Keratinocyte (primary cell): ENCODE measurements around the gene PRR36. TPM values are rescaled to one million over a fixed set of nuclear protein-coding genes. Genes with fewer than 3 reads are reported as not detected.
"Not testable (repeated sequence)": the region's sequence is repeated elsewhere in the genome, so short reads cannot be mapped to it uniquely, and the experiment has no call there.

Experiments used
- DNase-seq: peaks from one replicate; pipeline ENCODE4 v3.0.0-alpha.2; 2011; ENCODE audit warnings: low read depth, missing footprints, low spot score
- FAIRE-seq: peaks from 2 replicates; lab custom pipeline; 2011; peaks lifted over from hg19 to GRCh38; lab: Jason Lieb, UNC
- H2AFZ ChIP-seq: 2 replicates; pipeline ENCODE4 v1.6.0; 2012; ENCODE audit warnings: low read length, control low read depth, inconsistent platforms; ENCODE audit not compliant: control insufficient read depth
- H3K27ac ChIP-seq: 2 replicates; pipeline ENCODE4 v1.5.1; 2011; ENCODE audit warnings: low read length; ENCODE audit not compliant: control insufficient read depth, insufficient read depth
- H3K27me3 ChIP-seq: 3 replicates; pipeline ENCODE4 v1.6.0; 2011; ENCODE audit warnings: low read length; ENCODE audit not compliant: control insufficient read depth, insufficient read depth; ENCODE audit errors: extremely low read depth
- H3K36me3 ChIP-seq, 2 experiments: 2 replicates in 1 of 2; 3 replicates in 1 of 2; pipeline ENCODE4 v1.5.1; 2011; ENCODE audit warnings: low read length in 2 of 2, mild to moderate bottlenecking in 1 of 2; ENCODE audit not compliant: control insufficient read depth in 2 of 2, insufficient read depth in 2 of 2; ENCODE audit errors: extremely low read depth in 1 of 2
- H3K4me1 ChIP-seq: 3 replicates; pipeline ENCODE4 v1.5.1; 2011; ENCODE audit warnings: low read length; ENCODE audit not compliant: control insufficient read depth, insufficient read depth; ENCODE audit errors: extremely low read depth
- H3K4me2 ChIP-seq: 3 replicates; pipeline ENCODE4 v1.6.0; 2011; ENCODE audit warnings: low read depth, low read length; ENCODE audit not compliant: control insufficient read depth, insufficient read depth; ENCODE audit errors: extremely low read depth
- H3K4me3 ChIP-seq, 3 experiments: fragments of 200-600 bp in 1 of 3; sonication (generic) in 1 of 3; 2 replicates in 2 of 3; 3 replicates in 1 of 3; pipeline ENCODE4 v1.5.1; 2011 to 2016; ENCODE audit warnings: low read length in 3 of 3, mild to moderate bottlenecking in 3 of 3, control low read depth in 2 of 3, inconsistent platforms in 1 of 3, low read depth in 1 of 3, mixed read lengths in 1 of 3, mixed run types in 1 of 3, moderate library complexity in 1 of 3; ENCODE audit not compliant: control insufficient read depth in 2 of 3, insufficient read depth in 2 of 3; ENCODE audit errors: extremely low read depth in 1 of 3
- H3K79me2 ChIP-seq: 2 replicates; pipeline ENCODE4 v1.6.0; 2012; ENCODE audit warnings: low read length; ENCODE audit not compliant: control insufficient read depth, insufficient read depth
- H3K9ac ChIP-seq: 3 replicates; pipeline ENCODE4 v1.6.0; 2011; ENCODE audit warnings: low read length; ENCODE audit not compliant: control insufficient read depth, insufficient read depth; ENCODE audit errors: extremely low read depth
- H3K9me1 ChIP-seq: 3 replicates; pipeline ENCODE4 v1.6.0; 2011; ENCODE audit warnings: low read length; ENCODE audit not compliant: control insufficient read depth, insufficient read depth; ENCODE audit errors: extremely low read depth
- H3K9me3 ChIP-seq: 2 replicates; pipeline ENCODE4 v1.5.1; 2012; ENCODE audit warnings: low read depth, low read length; ENCODE audit not compliant: control insufficient read depth
- H4K20me1 ChIP-seq: 3 replicates; pipeline ENCODE4 v1.6.0; 2011; ENCODE audit warnings: low read length; ENCODE audit not compliant: control insufficient read depth, insufficient read depth; ENCODE audit errors: extremely low read depth
- EZH2 ChIP-seq: IDR thresholded peaks from one replicate; pipeline ENCODE4 v1.6.1; 2012; ENCODE audit warnings: inconsistent platforms, mild to moderate bottlenecking, low read length, moderate library complexity
- dilution Hi-C: fragments of 300-500 bp; cut with MboI; formaldehyde crosslinking; loops from one replicate; pipeline ENCODE4 v1.7.0; 2020; ENCODE audit warnings: low sequenced_read_pairs; ENCODE audit not compliant: extremely low pct_ligation_motif_present
- polyA plus RNA-seq, 5 experiments: library from polyadenylated mRNA; depleted of rRNA in 3 of 5; stranded (reverse) in 3 of 5; stranded (forward) in 1 of 5; unstranded in 1 of 5; fragments of >200 nt; gene quantifications; 1 replicate in 1 of 5; 2 replicates in 3 of 5; 3 replicates in 1 of 5; pipeline versions ENCODE4 v1.2.1 to v1.2.3, GENCODE V29; 2011 to 2012; ENCODE audit warnings: missing spikeins in 2 of 5, low read depth in 1 of 5, low replicate concordance in 1 of 5
- TF ChIP-seq, protein P1 (sequence below), 3 experiments: IDR thresholded peaks in 1 of 3; conservative IDR thresholded peaks in 1 of 3; optimal IDR thresholded peaks in 1 of 3; 2 replicates in 2 of 3; 3 replicates in 1 of 3; pipeline versions ENCODE3 to v1.5.1; 2011; ENCODE audit warnings: low read length in 3 of 3, mild to moderate bottlenecking in 3 of 3, moderate library complexity in 2 of 3, control low read depth in 1 of 3, inconsistent platforms in 1 of 3; ENCODE audit not compliant: insufficient read depth in 2 of 3; ENCODE audit errors: extremely low read depth in 1 of 3

Gene PRR36
- polyA plus RNA-seq, 1 donor (not counting 4 experiments of a cell fraction or from before 2014, with no cell fraction given): not detected

DNA sequence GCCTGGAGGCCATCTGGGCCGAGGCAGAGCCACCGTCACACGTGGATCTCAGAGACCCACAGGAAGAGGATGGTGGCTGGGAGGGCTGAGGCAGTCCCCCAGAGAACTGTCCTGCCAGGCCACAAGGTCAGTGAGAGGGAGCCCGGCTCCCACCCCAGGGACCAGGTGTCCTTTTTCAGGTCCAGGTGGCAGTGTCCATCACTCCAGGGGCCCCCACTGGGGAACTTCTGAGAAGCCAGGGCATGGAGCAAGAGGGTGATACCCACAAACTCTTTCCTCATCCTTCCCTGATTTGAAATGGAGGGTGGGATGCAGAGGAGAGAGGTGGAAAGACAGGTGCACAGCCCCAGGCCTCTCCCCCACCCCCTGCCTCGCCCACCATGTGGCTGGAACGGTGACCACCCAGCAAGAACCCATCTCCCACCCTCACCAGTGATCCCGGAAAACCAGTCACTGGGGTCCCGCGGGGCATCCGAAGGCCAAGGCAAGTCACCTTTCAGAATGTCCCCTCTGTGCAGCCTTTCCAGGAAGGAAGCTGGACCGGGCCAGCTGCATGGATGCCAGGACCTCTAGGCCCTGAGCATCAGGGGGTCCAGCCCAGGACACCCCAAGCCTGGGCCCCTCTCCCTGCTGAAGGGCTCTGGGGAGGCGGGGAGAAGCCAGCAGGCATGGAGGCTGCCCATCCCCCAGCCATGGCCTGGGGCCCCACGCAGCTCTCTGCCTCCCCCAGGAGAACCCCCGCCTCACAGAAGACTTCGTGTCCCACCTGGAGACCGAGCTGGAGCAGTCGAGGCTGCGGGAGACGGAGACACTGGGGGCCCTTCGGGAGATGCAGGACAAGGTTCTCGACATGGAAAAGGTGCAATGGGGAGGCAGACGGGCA lies 14.1 kb downstream of the PRR36 start:
- TF ChIP-seq, protein P1, sequence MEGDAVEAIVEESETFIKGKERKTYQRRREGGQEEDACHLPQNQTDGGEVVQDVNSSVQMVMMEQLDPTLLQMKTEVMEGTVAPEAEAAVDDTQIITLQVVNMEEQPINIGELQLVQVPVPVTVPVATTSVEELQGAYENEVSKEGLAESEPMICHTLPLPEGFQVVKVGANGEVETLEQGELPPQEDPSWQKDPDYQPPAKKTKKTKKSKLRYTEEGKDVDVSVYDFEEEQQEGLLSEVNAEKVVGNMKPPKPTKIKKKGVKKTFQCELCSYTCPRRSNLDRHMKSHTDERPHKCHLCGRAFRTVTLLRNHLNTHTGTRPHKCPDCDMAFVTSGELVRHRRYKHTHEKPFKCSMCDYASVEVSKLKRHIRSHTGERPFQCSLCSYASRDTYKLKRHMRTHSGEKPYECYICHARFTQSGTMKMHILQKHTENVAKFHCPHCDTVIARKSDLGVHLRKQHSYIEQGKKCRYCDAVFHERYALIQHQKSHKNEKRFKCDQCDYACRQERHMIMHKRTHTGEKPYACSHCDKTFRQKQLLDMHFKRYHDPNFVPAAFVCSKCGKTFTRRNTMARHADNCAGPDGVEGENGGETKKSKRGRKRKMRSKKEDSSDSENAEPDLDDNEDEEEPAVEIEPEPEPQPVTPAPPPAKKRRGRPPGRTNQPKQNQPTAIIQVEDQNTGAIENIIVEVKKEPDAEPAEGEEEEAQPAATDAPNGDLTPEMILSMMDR (optimal IDR thresholded peaks at IDR 0.05 in 1 of 3, IDR thresholded peaks at IDR 0.05 in 1 of 3, conservative IDR thresholded peaks at IDR 0.05 in 1 of 3; ENCODE audit: extremely low read depth in 1 of 3, insufficient read depth in 2 of 3, low read length in 3 of 3): no peak
- no peak for TF ChIP-seq EZH2
- Histone ChIP-seq H3K9me1 (no peaks in the 10 kb centered on the region), H3K9ac (no peak overlapping the region), H3K4me3 (no peak overlapping the region), H3K36me3 (peaks cover 0 to 8% of the 10 kb centered on the region in 2 experiments), H2AFZ (no peak overlapping the region), H3K27ac (no peak overlapping the region), H3K9me3 (no peaks in the 10 kb centered on the region), H3K79me2 (no peaks in the 10 kb centered on the region), H3K27me3 (no peaks in the 10 kb centered on the region), H3K4me2 (no peak overlapping the region), H3K4me1 (peaks cover 3% of the 10 kb centered on the region), H4K20me1 (no peaks in the 10 kb centered on the region)
- DNase-seq (no peak), FAIRE-seq (no peak)
- dilution Hi-C loops: no loop called here

DNA sequence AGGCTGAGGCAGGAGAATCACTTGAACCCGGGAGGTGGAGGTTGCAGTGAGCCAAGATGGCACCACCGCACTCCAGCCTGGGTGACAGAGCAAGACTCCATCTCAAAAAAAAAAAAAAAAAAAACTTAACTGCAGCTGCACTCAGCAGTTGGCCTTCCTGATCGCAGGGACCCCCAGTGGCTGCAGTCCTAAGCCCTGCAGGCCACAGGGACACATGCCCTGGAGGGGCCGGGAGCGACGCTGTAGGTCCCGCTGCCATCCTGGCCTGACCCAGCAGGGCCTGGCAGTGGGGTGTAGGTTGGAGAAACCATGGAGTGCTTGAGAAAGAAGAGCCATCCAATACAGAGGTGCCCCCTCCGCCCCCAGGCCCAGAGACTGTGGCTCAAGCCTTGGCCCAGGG lies 15.1 kb downstream of the PRR36 start:
- H3K9me1 ChIP-seq, H3K27ac ChIP-seq, H4K20me1 ChIP-seq, H3K9me3 ChIP-seq, H3K4me1 ChIP-seq, H2AFZ ChIP-seq, H3K4me3 ChIP-seq, H3K79me2 ChIP-seq, H3K27me3 ChIP-seq, H3K4me2 ChIP-seq, dilution Hi-C loops, H3K9ac ChIP-seq, DNase-seq, FAIRE-seq: not testable (repeated sequence)
- H3K36me3 ChIP-seq: peaks cover 0 to 10% of the 10 kb centered on the region in 2 experiments
